Hematopoietic multipotent progenitor cell treated with erythropoietin and hydrocortisone succinate and interleukin-3 and kit ligand, for 8 days (in vitro differentiated cells): Measurements from ENCODE around the gene MID1.

Experiments used
- DNase-seq: peaks from one replicate; pipeline ENCODE4 v3.0.0-alpha.2; 2015

The MID1 gene

GRCh38 chrX:10574663-10575062 is 45.7 kb downstream of the MID1 start:
- no peak for DNase-seq

GRCh38 chrX:10571260-10571659 is 49.1 kb downstream of the MID1 start:
- DNase-seq, result no peak

DNA sequence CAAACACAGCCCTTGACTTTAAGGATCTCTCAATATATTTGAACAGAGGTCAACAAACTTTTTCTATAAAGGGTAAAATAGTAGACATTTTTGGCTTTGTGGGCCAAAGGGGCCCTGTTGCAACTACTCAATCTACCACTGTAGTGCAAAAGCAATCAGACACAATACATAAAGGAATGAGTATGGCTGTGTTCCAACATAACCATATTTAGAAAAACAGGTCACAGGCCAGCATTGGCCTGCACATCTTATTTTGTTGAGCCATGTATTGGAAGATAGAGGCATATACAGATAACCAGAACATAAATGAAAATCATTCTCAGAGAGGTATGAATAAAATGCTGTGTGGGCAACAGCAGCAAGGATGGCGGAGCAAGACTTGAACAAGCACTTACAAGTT is 49.8 kb downstream of the MID1 start:
- DNase-seq, result no peak

- DNase-seq, result no peak
Measured at GRCh38 chrX:10569946-10570345, 50.4 kb downstream of the MID1 start.

GRCh38 chrX:10568428-10568827 is 52.0 kb downstream of the MID1 start:
- no peak for DNase-seq

DNA sequence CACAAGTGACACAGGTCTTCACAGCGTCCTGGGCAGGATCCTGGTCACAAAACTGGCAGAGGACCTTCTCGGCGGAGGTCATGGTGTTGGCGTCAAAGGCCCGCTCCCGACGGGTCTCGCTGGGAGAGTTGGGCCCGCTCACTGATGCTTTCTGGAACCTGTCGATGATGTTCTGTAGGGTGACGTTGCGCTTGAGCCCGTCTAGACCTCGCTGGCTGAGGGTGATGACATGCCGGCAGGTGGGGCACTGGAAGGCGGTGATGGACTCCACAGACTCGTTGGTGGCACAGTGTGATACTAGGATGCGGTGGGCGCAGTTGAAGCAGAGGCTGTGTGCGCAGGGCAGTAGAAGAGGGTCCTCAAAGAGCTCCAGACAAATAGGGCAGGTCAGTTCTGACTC is 53.2 kb downstream of the MID1 start:
- DNase-seq, result no peak

DNA sequence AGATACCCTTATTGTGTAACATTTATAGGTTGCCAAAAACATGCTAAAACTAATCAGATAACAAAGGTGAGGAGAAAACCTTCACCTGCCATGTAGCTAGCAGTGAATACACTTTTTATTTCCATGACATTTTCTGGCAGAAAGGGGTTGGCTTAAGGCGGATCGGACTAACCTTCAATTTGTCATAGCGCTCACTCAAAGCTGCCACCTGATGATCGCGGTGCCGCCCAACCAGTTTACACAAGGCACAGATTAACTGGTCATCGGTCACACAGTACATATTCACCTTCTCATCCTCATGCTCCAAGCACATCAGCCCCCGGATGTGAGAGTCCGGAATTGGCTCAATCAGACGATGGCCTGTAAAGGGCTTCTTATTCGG is 53.7 kb downstream of the MID1 start:
- no peak for DNase-seq

DNA sequence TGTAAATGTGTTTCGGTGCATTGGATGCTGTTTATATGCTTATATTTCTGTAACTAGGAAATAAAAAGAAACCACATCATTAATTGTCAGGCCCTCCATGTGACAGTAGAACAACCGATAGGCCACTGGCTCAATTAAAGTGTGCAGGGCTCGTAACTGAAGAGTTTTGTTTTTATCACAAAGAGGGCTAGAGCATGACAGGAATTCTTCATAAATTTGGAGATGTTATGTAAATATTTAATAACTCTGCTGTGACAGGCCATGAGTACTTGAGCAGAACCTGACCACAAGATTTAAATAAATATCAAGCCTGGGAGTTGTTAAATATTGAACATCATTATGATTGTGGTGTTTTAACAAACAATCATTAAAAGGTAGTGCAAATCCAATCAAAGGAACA is 55.9 kb downstream of the MID1 start:
- DNase-seq, result no peak

- no peak for DNase-seq
Measured at GRCh38 chrX:10557166-10557565, 63.2 kb downstream of the MID1 start.

GRCh38 chrX:10556405-10556804 is 64.0 kb downstream of the MID1 start:
- DNase-seq, result no peak

DNA sequence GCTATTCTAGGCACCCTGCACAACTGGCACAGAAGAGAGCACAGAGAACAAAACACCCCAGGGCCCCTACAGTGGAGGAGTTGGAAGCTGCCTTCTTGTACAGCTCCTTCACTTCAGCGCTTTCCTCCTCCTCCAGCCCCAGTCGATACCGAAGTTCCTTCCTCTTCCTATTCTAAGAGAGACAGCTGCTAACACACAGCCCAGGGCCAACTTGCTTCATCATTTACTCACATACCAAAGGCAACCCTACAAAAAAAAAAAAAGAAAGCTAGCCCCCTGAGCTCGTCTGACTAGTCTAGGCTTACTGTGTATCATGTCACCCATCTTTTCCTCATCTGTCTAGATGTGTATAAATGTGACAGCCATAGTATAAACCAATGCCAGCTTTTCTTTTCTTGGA is 64.5 kb downstream of the MID1 start:
- DNase-seq, result no peak

GRCh38 chrX:10554612-10555270 is 65.6 kb downstream of the MID1 start:
- no peak for DNase-seq

- DNase-seq, result no peak
Measured at GRCh38 chrX:10549280-10549679, 71.1 kb downstream of the MID1 start.

DNA sequence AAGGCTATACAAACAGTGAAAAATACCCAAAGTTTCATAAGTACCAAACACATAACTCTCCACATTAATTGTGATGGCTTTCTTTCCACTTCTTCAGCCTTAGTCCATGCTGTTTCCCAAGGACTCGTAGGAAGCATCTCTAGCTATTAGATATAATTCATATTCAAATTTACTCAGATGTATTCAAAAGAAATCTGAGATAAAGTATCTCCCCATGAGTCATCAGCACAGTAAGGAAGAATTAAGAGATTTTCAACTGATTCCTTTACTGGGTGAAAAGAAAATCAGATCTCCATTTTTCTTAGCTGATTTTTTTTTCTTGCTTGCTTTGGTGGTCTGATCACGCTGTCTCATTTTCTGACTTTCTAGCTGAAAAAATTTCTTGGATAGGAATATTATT is 71.7 kb downstream of the MID1 start:
- no peak for DNase-seq

DNA sequence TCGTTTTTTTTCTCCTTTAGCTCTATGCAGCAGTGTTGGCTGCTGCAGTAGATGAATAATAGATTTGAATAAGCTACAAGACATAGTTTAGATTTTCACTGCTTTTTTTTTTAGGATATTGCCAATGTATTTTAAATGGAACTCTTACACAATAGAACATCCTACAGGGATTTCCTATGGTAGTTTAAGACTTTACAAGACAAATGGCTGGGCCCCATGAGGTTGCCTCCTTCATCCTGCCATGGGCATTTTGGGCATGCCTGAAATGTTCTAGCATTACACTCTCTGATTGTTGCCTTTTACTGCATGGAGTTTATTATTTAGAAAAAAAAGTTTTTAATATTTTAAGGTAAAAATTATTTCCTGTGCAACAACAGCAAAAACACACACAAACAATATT is 74.5 kb downstream of the MID1 start:
- DNase-seq, result no peak

DNA sequence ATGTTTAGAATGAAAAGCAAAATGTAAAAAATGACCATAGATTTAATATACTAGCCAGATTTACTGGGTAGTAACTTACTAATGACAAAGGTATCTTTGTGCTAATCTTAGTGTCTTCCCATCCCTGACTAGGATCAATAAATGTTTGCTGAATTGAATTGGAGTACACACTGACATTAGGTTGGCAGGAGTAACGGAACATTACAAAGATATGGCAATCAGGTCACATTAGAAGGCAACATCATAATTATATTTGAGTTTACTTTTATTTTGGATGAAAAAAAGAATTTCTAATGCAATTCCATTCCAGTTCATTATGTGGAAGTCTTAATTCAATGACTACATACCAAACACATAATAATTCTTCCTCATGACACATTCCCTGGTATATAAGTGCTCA is 77.8 kb downstream of the MID1 start:
- DNase-seq, result no peak

DNA sequence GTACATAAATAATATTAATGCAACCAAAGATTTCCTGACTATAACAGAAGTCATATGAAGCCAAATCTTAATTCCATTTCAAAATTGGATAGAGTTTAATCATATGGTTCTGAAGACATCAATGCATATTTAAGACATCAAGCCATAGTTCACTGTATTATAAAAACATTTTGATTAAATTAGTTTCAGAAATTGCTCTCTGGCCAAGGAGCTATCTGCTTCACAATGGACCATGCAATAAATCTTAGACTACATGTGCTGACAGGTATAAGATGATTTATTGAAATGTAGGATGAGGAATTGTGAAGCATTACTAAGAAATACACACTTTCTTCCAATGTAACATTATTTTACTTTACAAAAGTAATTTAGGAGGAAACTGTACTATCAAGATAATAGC is 81.6 kb downstream of the MID1 start:
- no peak for DNase-seq

DNA sequence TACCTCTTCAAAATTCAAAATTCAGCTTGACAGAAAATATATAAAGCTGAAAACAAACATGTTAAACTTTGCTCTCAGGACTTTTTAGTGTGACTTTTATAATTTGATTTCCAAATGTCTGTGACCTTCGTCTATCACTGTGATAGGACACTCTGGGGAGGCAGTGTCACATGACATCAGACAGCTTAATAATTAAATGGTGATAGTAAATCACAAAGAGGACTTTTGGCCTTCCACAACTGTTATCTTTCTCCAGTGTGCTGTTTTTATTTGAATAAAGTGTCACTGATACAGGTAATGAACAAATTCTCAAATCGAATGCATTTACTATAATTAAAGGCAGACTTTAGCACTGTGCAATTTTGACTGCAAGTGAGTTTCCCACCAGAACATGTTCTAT is 83.1 kb downstream of the MID1 start:
- DNase-seq, result no peak

DNA sequence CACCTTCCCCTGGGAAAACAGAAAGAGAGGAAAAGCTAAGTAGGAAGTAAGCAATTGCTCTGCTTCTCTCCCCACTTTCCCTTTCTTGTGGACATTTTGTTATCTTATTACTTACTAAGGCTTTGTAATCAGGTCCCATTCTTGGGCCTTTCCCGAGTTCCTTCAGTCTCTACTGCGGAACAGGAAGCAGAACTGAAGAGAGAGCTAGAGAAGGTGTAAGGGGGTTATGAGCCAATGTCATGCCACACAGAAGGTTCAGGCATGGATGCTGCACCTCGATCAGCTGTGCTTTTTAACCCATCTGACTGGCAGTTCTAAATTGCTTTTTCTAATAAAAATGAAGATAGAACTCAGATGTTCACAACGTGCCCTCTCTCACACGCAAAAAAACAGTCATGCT is 83.6 kb downstream of the MID1 start:
- DNase-seq, result no peak

DNA sequence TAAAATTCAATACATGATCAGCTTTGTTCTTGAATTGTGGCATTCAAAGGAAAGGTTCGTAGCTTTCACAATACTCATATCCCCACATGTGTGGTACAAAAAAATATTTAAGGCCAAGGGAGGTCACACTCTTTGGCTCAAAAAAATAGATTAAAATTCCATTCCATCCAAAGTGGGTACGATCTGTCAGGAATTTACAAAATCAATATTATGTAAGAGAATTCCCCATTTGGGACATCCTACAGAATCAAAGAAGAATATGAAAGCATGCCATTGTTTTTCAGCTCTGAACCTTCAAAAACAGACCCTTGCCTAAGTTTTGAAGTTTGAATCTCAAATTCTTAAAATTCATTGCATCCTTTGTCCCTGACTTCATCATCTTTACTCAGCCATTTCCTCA is 85.8 kb downstream of the MID1 start:
- DNase-seq, result no peak

- DNase-seq, result no peak
Measured at GRCh38 chrX:10533696-10534365, 86.6 kb downstream of the MID1 start.

GRCh38 chrX:10531927-10532326 is 88.5 kb downstream of the MID1 start:
- DNase-seq, result no peak

DNA sequence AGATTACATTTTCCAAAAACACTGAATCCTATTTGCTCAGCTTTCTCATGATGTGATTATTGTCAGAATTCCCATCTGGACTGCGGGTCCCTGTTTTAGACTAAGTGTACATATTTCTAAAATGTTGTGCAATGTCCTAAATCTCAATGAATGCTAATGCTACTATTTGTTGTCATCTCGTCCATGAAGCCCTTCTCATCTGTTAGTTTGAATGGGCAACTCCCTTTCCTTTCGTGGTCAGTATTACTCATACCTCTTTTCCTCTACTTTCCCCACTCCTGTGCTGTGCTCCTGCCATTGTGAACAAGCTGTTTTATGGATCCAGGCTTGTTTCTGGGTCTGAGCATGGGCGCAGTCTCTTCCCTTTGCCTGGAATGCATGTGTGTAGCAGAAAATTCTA is 91.0 kb downstream of the MID1 start:
- DNase-seq, result no peak

DNA sequence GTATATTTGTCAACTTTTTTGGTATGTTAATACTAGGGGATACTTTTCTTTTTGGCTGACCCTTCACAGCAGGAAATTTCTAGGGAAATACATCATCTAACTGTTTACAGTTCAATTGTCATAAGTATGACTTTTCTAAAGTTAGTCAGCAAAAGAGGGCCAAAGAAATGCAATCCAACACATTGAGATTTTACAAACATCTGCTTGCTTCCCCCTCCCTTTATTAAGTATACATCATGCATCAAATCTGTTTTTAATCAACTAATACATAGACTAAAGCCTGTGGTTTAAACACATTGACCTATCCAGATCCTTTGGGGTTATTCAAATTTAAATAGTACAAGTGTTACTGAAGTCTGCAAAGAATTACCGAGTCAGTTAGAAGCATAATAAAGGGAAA is 93.9 kb downstream of the MID1 start:
- no peak for DNase-seq
